ENCODE data around the gene CSNK2A1. TPM values are rescaled to one million over a fixed set of nuclear protein-coding genes. Genes with fewer than 3 reads are reported as not detected.

The CSNK2A1 gene
- total and polyA plus RNA-seq, 2 donors from 2014 or later, result 39.7 to 100 TPM

GRCh38 chr20:576156-576555 is 32.6 kb upstream of the CSNK2A1 start:
- Histone ChIP-seq H3K9ac (ENCODE audit: low read length in 3 of 3) (no peak overlapping the region), H3K27ac (ENCODE audit: low read depth in 2 of 2, low read length in 2 of 2) (no peak overlapping the region), H3K4me3 (ENCODE audit: low read length in 3 of 3) (no peak overlapping the region), H3K9me3 (ENCODE audit: control insufficient read depth in 2 of 3, insufficient read depth in 1 of 3, low read length in 3 of 3) (no peaks in the 10 kb centered on the region), H3K27me3 (ENCODE audit: control insufficient read depth, insufficient read depth, low read length) (no peaks in the 10 kb centered on the region), H3K4me1 (ENCODE audit: control insufficient read depth in 2 of 3, insufficient read depth in 2 of 3, low read depth in 1 of 3, low read length in 3 of 3) (peaks cover 0 to 5% (median 0%) of the 10 kb centered on the region in 3 donors), H3K36me3 (ENCODE audit: control insufficient read depth in 2 of 3, insufficient read depth in 3 of 3, low read length in 3 of 3) (no peaks in the 10 kb centered on the region)
- intact Hi-C loops (cut with DNase I), result no loop called here
- no peak for DNase-seq
- TF ChIP-seq CTCF (IDR thresholded peaks at IDR 0.05; ENCODE audit: borderline replicate concordance, extremely low read depth, insufficient read depth), result no peak
- FAIRE-seq, result no peak

GRCh38 chr20:575230-575629 is 31.6 kb upstream of the CSNK2A1 start:
- intact Hi-C loops (cut with DNase I), result no loop called here
- FAIRE-seq (no peak), DNase-seq (no peak)
- H3K9me3 ChIP-seq (ENCODE audit: control insufficient read depth in 2 of 3, insufficient read depth in 1 of 3, low read length in 3 of 3), result no peaks in the 10 kb centered on the region
- H3K36me3 ChIP-seq (ENCODE audit: control insufficient read depth in 2 of 3, insufficient read depth in 3 of 3, low read length in 3 of 3), result no peaks in the 10 kb centered on the region
- no peaks in the 10 kb centered on the region for H3K27me3 ChIP-seq (ENCODE audit: control insufficient read depth, insufficient read depth, low read length)
- no peak overlapping the region for H3K27ac ChIP-seq (ENCODE audit: low read depth in 2 of 2, low read length in 2 of 2)
- H3K4me3 ChIP-seq (ENCODE audit: low read length in 3 of 3), result no peak overlapping the region
- no peak for TF ChIP-seq CTCF (IDR thresholded peaks at IDR 0.05; ENCODE audit: borderline replicate concordance, extremely low read depth, insufficient read depth)
- H3K9ac ChIP-seq (ENCODE audit: low read length in 3 of 3), result no peak overlapping the region
- peaks cover 0 to 5% (median 0%) of the 10 kb centered on the region in 3 donors for H3K4me1 ChIP-seq (ENCODE audit: control insufficient read depth in 2 of 3, insufficient read depth in 2 of 3, low read depth in 1 of 3, low read length in 3 of 3)

- Histone ChIP-seq H3K36me3 (ENCODE audit: control insufficient read depth in 2 of 3, insufficient read depth in 3 of 3, low read length in 3 of 3) (no peaks in the 10 kb centered on the region), H3K27ac (ENCODE audit: low read depth in 2 of 2, low read length in 2 of 2) (peak overlapping the region in 1 of 2 donors; percentile 59), H3K9ac (ENCODE audit: low read length in 3 of 3) (no peak overlapping the region), H3K27me3 (ENCODE audit: control insufficient read depth, insufficient read depth, low read length) (no peaks in the 10 kb centered on the region), H3K4me1 (ENCODE audit: control insufficient read depth in 2 of 3, insufficient read depth in 2 of 3, low read depth in 1 of 3, low read length in 3 of 3) (peaks cover 0 to 5% (median 0%) of the 10 kb centered on the region in 3 donors), H3K4me3 (ENCODE audit: low read length in 3 of 3) (no peak overlapping the region), H3K9me3 (ENCODE audit: control insufficient read depth in 2 of 3, insufficient read depth in 1 of 3, low read length in 3 of 3) (no peaks in the 10 kb centered on the region)
- no peak for FAIRE-seq
- intact Hi-C loops (cut with DNase I), result no loop called here
- TF ChIP-seq CTCF (IDR thresholded peaks at IDR 0.05; ENCODE audit: borderline replicate concordance, extremely low read depth, insufficient read depth), result no peak
- DNase-seq, result no peak
Observed at GRCh38 chr20:574297-574942, 30.8 kb upstream of the CSNK2A1 start.

Measured in kidney (tissue), 14 donors.